Superior temporal gyrus (tissue), 1 donor: Measurements from ENCODE around the gene MREG.

Experiments used
- DNase-seq: peaks from one replicate; pipeline ENCODE4 v3.0.0-alpha.2; 2016; ENCODE audit errors: extremely low spot score

The MREG gene

GRCh38 chr2:216013080-216013909, at the start of gene MREG:
TSS of gene MREG (minus strand) at chr2:216013551. CDS start at chr2:216013327, 224 bp downstream.
- DNase-seq = peak; percentile 80

- DNase-seq = no peak
Observed at GRCh38 chr2:216059233-216059834, 46.0 kb upstream of the MREG start.

- DNase-seq = no peak
Observed at GRCh38 chr2:216057688-216058193, 44.4 kb upstream of the MREG start.

GRCh38 chr2:216056739-216057138, 43.4 kb upstream of the MREG start:
- no peak for DNase-seq

GRCh38 chr2:216055680-216056079, 42.3 kb upstream of the MREG start:
- DNase-seq = no peak

GRCh38 chr2:216052420-216052819, 39.1 kb upstream of the MREG start:
- no peak for DNase-seq

GRCh38 chr2:216051350-216051749, 38.0 kb upstream of the MREG start:
- DNase-seq = no peak

- no peak for DNase-seq
Observed at GRCh38 chr2:216049452-216049851, 36.1 kb upstream of the MREG start.

GRCh38 chr2:216047397-216047796, 34.0 kb upstream of the MREG start:
- DNase-seq = no peak

GRCh38 chr2:216044883-216045486, 31.6 kb upstream of the MREG start:
- no peak for DNase-seq

GRCh38 chr2:216043949-216044348, 30.6 kb upstream of the MREG start:
- no peak for DNase-seq

GRCh38 chr2:216041438-216041837, 28.1 kb upstream of the MREG start:
- no peak for DNase-seq

- no peak for DNase-seq
Observed at GRCh38 chr2:216039918-216040317, 26.6 kb upstream of the MREG start.

- DNase-seq = peak; percentile 83
Observed at GRCh38 chr2:216034065-216034464, 20.7 kb upstream of the MREG start.

- no peak for DNase-seq
Observed at GRCh38 chr2:216033403-216033802, 20.1 kb upstream of the MREG start.

- peak; percentile 53 for DNase-seq
Observed at GRCh38 chr2:216031960-216032689, 18.8 kb upstream of the MREG start.

- DNase-seq = no peak
Observed at GRCh38 chr2:216030216-216030615, 16.9 kb upstream of the MREG start.

GRCh38 chr2:216029416-216030129, 16.2 kb upstream of the MREG start:
- DNase-seq = no peak

- no peak for DNase-seq
Observed at GRCh38 chr2:216024779-216025336, 11.5 kb upstream of the MREG start.

- peak; percentile 65 for DNase-seq
Observed at GRCh38 chr2:216023055-216023648, 9.8 kb upstream of the MREG start.
